ENCODE measurements around the gene KCNQ1. TPM values are rescaled to one million over a fixed set of nuclear protein-coding genes. Genes with fewer than 3 reads are reported as not detected.
A peak's percentile ranks its signal among the peaks of the same experiment; 100 is the strongest.

KCNQ1 gene
- total RNA-seq, 4 donors from 2014 or later = 0.89 to 2.2 (median 1.3) TPM

GRCh38 chr11:2821891-2822290 lies 377.1 kb downstream of the KCNQ1 start:
- H3K4me1 ChIP-seq = peaks cover 30% of the 10 kb centered on the region
- peaks cover 4% of the 10 kb centered on the region for H3K9me3 ChIP-seq
- no peak overlapping the region for H3K27ac ChIP-seq
- no peak for DNase-seq (ENCODE audit: low spot score in 2 of 2)
- no peaks in the 10 kb centered on the region for H3K27me3 ChIP-seq
- H3K36me3 ChIP-seq = no peaks in the 10 kb centered on the region
- TF ChIP-seq, protein P1, sequence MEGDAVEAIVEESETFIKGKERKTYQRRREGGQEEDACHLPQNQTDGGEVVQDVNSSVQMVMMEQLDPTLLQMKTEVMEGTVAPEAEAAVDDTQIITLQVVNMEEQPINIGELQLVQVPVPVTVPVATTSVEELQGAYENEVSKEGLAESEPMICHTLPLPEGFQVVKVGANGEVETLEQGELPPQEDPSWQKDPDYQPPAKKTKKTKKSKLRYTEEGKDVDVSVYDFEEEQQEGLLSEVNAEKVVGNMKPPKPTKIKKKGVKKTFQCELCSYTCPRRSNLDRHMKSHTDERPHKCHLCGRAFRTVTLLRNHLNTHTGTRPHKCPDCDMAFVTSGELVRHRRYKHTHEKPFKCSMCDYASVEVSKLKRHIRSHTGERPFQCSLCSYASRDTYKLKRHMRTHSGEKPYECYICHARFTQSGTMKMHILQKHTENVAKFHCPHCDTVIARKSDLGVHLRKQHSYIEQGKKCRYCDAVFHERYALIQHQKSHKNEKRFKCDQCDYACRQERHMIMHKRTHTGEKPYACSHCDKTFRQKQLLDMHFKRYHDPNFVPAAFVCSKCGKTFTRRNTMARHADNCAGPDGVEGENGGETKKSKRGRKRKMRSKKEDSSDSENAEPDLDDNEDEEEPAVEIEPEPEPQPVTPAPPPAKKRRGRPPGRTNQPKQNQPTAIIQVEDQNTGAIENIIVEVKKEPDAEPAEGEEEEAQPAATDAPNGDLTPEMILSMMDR (IDR thresholded peaks at IDR 0.05) = no peak
- TF ChIP-seq POLR2AphosphoS5 (IDR thresholded peaks at IDR 0.05) = no peak
- no peak for TF ChIP-seq EP300 (IDR thresholded peaks at IDR 0.05)
- TF ChIP-seq POLR2A (IDR thresholded peaks at IDR 0.05) = no peak
- no peak overlapping the region for H3K4me3 ChIP-seq
- WGBS = 88% methylated on average over 6 of the region's 8 CpGs

GRCh38 chr11:2824851-2825250 lies 380.0 kb downstream of the KCNQ1 start:
- Histone ChIP-seq H3K27me3 (no peaks in the 10 kb centered on the region), H3K9me3 (no peaks in the 10 kb centered on the region), H3K4me1 (peaks cover 26% of the 10 kb centered on the region), H3K36me3 (no peaks in the 10 kb centered on the region), H3K27ac (peak overlapping the region; percentile 82), H3K4me3 (no peak overlapping the region)
- no peak for DNase-seq (ENCODE audit: low spot score in 2 of 2)
- 48% methylated on average over 14 of the region's 18 CpGs for WGBS
- no peak for TF ChIP-seq POLR2A (IDR thresholded peaks at IDR 0.05)
- TF ChIP-seq, protein P1 (IDR thresholded peaks at IDR 0.05) = no peak
- no peak for TF ChIP-seq EP300 (IDR thresholded peaks at IDR 0.05)
- no peak for TF ChIP-seq POLR2AphosphoS5 (IDR thresholded peaks at IDR 0.05)

DNA sequence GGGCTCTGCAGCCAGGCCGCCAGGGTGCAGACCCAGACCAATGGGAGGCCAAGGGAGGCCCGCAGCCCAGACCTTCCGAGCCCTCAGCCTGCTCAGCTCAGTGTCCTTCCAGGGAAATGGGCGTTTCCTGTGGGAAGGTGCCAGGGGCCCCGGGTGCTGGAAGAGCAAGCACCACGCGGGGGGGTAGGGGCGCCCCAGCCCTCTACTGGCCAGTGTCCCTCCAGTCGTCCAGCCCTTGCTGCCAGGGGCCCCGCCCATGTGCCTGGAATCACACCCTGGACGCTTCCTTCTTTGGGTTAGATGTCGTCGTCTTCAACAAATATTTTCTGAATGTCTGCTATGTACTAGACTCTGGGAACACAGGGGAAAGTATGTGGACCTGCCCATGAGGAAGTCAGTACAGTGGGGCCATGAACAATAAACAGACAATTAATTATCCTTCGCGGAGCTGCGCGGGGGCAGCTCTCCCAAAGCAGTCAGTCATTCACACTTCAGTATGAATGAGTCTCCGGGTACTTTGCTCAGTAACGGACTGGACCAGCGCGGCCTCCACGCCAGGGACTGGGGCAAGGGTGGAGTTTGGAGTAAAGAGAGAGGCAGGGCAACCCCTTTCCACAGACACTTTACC lies 380.6 kb downstream of the KCNQ1 start:
- DNase-seq (ENCODE audit: low spot score in 2 of 2) = peak; percentile 93 to 94
- peak overlapping the region; percentile 82 for H3K27ac ChIP-seq
- no peaks in the 10 kb centered on the region for H3K36me3 ChIP-seq
- no peaks in the 10 kb centered on the region for H3K9me3 ChIP-seq
- no peaks in the 10 kb centered on the region for H3K27me3 ChIP-seq
- H3K4me1 ChIP-seq = peaks cover 26% of the 10 kb centered on the region
- no peak for TF ChIP-seq POLR2AphosphoS5 (IDR thresholded peaks at IDR 0.05)
- TF ChIP-seq, protein P1 (IDR thresholded peaks at IDR 0.05) = no peak
- no peak for TF ChIP-seq POLR2A (IDR thresholded peaks at IDR 0.05)
- TF ChIP-seq EP300 (IDR thresholded peaks at IDR 0.05) = peak; percentile 80
- peak overlapping the region; percentile 26 for H3K4me3 ChIP-seq
- 28% methylated on average over 18 of the region's 22 CpGs for WGBS

GRCh38 chr11:2825889-2826678 lies 381.3 kb downstream of the KCNQ1 start:
- Histone ChIP-seq H3K4me3 (peak overlapping the region; percentile 26), H3K9me3 (no peaks in the 10 kb centered on the region), H3K27me3 (no peaks in the 10 kb centered on the region), H3K36me3 (no peaks in the 10 kb centered on the region), H3K27ac (peak overlapping the region; percentile 82), H3K4me1 (peaks cover 26% of the 10 kb centered on the region)
- WGBS = 15% methylated on average over 9 of the region's 29 CpGs
- DNase-seq (ENCODE audit: low spot score in 2 of 2) = peak; percentile 88 to 89
- TF ChIP-seq POLR2AphosphoS5 (IDR thresholded peaks at IDR 0.05) = peak in 2 of 3 donors; percentile 22 to 62
- TF ChIP-seq POLR2A (IDR thresholded peaks at IDR 0.05) = no peak

GRCh38 chr11:2826679-2827056 lies 381.9 kb downstream of the KCNQ1 start:
- H3K4me3 ChIP-seq = peak overlapping the region; percentile 26
- TF ChIP-seq POLR2AphosphoS5 (IDR thresholded peaks at IDR 0.05) = no peak
- TF ChIP-seq, protein P1 (IDR thresholded peaks at IDR 0.05) = no peak
- no peak for TF ChIP-seq POLR2A (IDR thresholded peaks at IDR 0.05)
- TF ChIP-seq EP300 (IDR thresholded peaks at IDR 0.05) = no peak
- peak overlapping the region; percentile 82 for H3K27ac ChIP-seq
- no peaks in the 10 kb centered on the region for H3K27me3 ChIP-seq
- H3K4me1 ChIP-seq = peaks cover 26% of the 10 kb centered on the region
- H3K36me3 ChIP-seq = no peaks in the 10 kb centered on the region
- no peaks in the 10 kb centered on the region for H3K9me3 ChIP-seq
- 85% methylated on average over 2 of the region's 4 CpGs for WGBS
- DNase-seq (ENCODE audit: low spot score in 2 of 2) = no peak
